ENCODE data around the gene LRMDA.
A peak's percentile ranks its signal among the peaks of the same experiment; 100 is the strongest.

The LRMDA gene

GRCh38 chr10:76036111-76036940 lies 604.9 kb downstream of the LRMDA start:
- peak; percentile 66 for DNase-seq (ENCODE audit: low read depth)
- H3K4me3 ChIP-seq (ENCODE audit: low read depth, low read length): no peak overlapping the region
- TF ChIP-seq CTCF (IDR thresholded peaks at IDR 0.05; ENCODE audit: insufficient read depth, low read depth, low read length, missing control alignments): peak; percentile 92

- no peak for TF ChIP-seq CTCF (IDR thresholded peaks at IDR 0.05; ENCODE audit: insufficient read depth, low read depth, low read length, missing control alignments)
- DNase-seq (ENCODE audit: low read depth): no peak
- H3K4me3 ChIP-seq (ENCODE audit: low read depth, low read length): no peak overlapping the region
Observed at GRCh38 chr10:76036962-76037361, 605.5 kb downstream of the LRMDA start.

- H3K4me3 ChIP-seq (ENCODE audit: low read depth, low read length): no peak overlapping the region
- DNase-seq (ENCODE audit: low read depth): no peak
- TF ChIP-seq CTCF (IDR thresholded peaks at IDR 0.05; ENCODE audit: insufficient read depth, low read depth, low read length, missing control alignments): no peak
Observed at GRCh38 chr10:76037531-76038155, 606.2 kb downstream of the LRMDA start.

GRCh38 chr10:76038696-76039095 lies 607.3 kb downstream of the LRMDA start:
- no peak for DNase-seq (ENCODE audit: low read depth)
- H3K4me3 ChIP-seq (ENCODE audit: low read depth, low read length): no peak overlapping the region
- no peak for TF ChIP-seq CTCF (IDR thresholded peaks at IDR 0.05; ENCODE audit: insufficient read depth, low read depth, low read length, missing control alignments)

- DNase-seq (ENCODE audit: low read depth): no peak
- H3K4me3 ChIP-seq (ENCODE audit: low read depth, low read length): no peak overlapping the region
- no peak for TF ChIP-seq CTCF (IDR thresholded peaks at IDR 0.05; ENCODE audit: insufficient read depth, low read depth, low read length, missing control alignments)
Observed at GRCh38 chr10:76040107-76040829, 608.8 kb downstream of the LRMDA start.

- TF ChIP-seq CTCF (IDR thresholded peaks at IDR 0.05; ENCODE audit: insufficient read depth, low read depth, low read length, missing control alignments): no peak
- no peak overlapping the region for H3K4me3 ChIP-seq (ENCODE audit: low read depth, low read length)
- DNase-seq (ENCODE audit: low read depth): no peak
Observed at GRCh38 chr10:76040830-76041220, 609.4 kb downstream of the LRMDA start.
